HG02885 (cell line): ENCODE data around the gene MYMX.

Source experiments
- ATAC-seq: cut with Tn5 transposase; IDR thresholded peaks from one replicate; pipeline ENCODE4 v1.9.1; 2021; ENCODE audit warnings: mild to moderate bottlenecking; ENCODE audit not compliant: unreplicated experiment, poor library complexity

The MYMX gene

DNA sequence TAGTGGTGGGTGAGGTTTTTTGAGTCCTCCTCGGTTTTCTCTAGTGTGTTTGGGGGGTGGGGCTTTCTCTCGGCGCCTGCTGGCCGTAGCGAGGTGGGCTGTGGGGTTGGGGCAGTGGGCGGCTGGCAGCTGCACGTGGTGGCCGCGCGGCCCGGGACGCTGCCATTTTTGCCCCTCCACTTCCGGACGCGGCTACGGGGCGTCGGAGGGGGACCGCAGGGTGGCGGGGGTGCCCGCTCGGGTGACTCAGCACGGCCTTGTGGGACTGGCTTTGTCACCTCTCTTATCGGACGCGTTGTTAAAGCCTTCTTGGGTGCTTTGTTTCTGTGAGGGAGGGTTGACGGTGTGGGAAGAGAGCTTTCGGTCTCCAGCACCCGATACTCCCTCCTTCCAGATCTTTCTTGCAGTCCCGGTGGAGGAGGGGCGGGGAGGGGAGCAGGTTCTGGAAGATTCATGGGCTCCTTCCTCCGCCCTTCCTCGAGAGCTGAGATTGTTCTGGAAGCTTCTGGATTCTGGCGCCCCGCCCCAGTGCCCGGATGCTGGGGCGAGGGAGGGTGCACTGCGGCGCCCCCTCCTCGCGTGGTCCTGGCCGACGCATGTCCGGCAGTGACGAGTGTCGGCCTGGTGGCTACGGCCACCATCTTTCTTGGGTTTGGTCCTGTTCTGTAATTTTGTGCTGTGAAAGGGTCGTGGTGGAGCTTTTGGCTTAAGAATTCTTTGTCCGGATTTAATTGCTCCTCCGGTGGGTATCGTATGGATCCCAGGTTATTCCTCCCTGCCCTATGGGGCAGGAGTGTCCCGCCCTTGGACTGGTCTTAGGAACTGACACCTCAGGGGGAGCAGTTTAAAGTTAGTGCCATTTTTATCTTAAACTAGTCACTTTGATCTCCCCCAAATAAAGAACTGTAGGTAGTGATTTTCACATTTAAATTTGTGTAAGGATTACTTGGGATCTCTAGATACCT, 30.9 kb downstream of the MYMX start:
- peak; percentile 28 for ATAC-seq

- ATAC-seq = no peak
Measured at GRCh38 chr6:44248579-44248978, 31.9 kb downstream of the MYMX start.

DNA sequence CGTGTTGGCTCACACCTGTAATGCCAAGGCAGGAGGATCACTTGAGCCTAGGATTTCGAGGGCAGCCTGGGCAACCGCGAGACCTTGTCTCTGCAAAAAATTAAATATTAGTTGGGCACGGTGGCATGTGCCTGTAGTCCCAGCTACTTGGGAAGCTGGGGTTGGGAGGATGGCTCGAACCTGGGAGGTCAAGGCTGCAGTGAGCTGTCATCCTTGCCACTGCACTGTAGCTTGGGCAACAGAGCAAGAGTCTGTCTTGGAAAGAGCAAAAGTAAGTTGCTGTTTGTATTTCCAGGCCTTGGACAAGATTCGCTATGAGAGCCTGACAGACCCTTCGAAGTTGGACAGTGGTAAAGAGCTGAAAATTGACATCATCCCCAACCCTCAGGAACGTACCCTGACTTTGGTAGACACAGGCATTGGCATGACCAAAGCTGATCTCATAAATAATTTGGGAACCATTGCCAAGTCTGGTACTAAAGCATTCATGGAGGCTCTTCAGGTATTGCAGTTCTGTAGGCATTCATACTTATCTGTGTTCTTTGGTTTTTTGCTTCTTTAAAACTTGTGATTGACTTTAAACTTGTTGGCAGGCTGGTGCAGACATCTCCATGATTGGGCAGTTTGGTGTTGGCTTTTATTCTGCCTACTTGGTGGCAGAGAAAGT, 32.5 kb downstream of the MYMX start:
- ATAC-seq = no peak

GRCh38 chr6:44250067-44250717, 33.5 kb downstream of the MYMX start:
- ATAC-seq = no peak

DNA sequence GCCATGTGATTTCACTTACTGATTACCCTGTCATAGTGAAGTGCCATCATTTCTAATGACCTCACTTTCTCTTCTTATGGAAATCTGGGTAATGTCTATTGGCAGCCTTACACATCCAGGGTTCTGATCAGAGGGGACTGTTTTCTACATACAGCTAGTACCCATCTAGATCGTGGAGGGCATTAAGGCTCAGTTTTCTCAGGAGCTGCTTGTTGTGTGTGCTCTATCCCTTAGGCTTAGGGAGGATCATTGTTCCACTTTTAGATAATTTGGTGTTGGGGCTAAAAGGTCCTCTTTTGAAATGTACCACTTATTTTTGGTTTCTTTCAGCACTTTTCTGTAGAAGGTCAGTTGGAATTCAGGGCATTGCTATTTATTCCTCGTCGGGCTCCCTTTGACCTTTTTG, 34.0 kb downstream of the MYMX start:
- ATAC-seq = no peak

DNA sequence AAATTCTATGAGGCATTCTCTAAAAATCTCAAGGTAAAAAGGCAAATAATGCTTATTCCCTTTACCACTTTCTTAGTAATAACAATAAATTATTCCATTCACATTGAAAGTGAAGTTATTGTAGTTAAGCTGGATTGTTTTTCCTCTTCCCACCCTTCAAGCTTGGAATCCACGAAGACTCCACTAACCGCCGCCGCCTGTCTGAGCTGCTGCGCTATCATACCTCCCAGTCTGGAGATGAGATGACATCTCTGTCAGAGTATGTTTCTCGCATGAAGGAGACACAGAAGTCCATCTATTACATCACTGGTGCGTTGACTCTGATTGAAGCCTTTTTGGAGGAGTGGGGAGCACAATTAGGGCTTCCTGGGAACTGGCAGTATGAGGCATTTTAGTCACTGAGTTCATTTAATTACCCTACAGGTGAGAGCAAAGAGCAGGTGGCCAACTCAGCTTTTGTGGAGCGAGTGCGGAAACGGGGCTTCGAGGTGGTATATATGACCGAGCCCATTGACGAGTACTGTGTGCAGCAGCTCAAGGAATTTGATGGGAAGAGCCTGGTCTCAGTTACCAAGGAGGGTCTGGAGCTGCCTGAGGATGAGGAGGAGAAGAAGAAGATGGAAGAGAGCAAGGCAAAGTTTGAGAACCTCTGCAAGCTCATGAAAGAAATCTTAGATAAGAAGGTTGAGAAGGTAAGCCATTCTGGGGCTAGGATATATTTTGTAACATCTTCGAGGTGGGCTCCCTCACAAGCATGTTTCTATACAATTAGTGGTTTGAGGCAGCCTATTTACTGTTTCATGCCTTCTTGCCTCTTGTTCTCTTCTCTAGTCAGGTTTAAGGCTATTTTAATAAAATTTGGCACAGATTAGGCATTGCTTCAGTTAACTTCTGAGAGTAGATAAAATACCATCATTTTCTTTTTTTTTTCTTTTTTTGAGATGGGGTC, 35.1 kb downstream of the MYMX start:
- ATAC-seq = no peak

- no peak for ATAC-seq
Measured at GRCh38 chr6:44253307-44254101, 36.8 kb downstream of the MYMX start.

DNA sequence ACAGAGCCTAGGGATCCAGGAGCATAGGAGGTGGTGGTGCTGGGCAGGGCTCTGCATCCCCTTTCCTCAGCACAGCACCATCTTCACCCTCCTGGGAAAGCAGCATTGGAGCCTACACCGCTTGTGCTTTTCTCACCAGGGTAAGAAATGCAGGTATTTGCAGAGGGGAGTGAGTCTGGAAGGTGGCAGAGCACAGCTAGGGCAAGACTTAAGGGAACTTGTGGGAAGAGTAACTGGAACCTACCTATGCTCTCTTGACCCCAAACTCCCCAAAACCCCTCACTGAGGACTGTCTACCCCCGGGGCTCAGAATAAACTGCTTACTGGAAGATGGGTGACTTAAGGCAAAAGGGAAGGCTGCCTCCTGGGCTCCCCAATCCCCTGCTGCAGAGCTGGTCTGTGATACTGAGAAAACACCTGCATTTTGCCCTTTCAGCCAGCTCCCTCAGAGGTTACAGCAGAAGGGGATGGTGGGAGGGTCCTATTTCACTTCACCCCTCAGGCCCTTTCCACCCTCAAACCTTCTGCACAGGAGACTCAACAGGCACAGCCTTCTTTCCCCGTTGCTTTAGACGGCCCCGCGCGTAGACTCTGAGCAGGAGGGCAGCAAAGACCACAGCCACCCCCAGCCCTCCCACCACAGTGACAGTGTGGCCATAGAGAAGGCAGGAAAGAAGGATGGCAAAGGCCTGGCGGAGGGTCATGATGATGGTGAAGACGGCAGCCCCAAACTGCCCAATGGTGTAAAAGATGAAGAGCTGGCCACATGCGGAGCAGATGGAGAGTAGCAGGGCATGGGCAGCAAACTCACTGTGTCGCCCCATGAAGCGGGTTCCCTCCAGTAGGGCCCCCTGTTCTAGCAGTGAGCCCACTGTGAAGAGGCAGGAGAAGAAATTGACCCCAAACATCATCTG, 37.7 kb downstream of the MYMX start:
- no peak for ATAC-seq

- ATAC-seq = no peak
Measured at GRCh38 chr6:44255105-44255808, 38.5 kb downstream of the MYMX start.

DNA sequence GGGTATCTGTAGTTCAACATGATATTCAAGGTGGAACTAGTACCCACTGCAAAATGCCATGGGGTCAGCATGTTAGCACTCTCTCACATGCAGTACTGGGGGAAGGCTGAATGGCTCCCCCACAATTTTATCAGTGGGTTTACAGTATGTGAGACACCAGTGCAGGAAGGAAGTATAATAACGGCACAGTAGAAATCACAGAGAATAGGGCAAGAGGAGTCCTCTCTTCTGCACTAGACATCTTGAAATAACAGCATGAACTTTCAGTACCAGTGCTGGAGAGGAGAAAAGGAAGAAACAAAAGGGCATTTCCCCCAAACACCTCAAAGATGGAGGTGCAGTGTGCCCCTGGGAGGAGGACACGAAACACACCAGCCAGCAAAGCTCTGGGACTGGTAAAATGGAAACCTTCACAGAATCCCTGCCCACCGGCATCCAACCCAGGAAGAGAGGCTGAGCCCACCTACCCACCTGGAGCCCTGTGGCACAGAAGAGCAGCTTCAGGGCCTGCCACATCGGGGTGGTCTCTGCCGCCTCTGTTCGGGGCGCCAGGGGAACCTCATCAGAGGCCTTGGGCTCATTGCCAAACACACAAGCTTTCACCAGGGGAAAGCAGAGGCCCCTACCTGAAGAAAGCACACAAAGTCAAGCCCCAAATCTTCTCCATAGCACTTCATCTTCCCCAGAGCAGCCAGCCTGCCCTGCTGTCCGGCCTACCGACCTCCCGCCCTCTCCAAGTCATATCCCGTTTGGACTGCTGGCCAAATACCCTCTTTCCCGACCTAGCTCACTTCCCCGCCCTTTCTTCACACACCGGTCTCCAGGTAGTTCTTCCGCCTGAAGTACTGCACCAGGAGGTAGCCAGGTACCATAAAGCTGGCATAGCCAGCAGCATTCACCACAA, 39.4 kb downstream of the MYMX start:
- ATAC-seq = no peak

DNA sequence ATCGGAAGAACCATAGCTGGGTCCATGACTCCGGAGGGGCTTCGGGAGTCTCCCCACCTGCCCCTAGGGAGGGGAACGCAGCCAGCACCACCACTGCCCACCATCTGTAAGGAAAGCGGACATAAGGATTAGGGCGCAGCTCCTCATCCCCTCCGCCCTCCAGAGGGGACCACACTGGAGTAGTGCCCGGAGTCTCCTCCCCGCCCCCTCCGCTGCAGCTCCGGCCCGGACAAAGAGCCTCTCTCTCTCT, 40.0 kb downstream of the MYMX start:
- ATAC-seq = no peak

GRCh38 chr6:44257025-44257752, 40.5 kb downstream of the MYMX start, which contains the start of gene SLC35B2:
Gene SLC35B2 (minus strand): TSS chr6:44257528. CDS start chr6:44257410, 118 bp downstream.
- ATAC-seq = peak; percentile 54

DNA sequence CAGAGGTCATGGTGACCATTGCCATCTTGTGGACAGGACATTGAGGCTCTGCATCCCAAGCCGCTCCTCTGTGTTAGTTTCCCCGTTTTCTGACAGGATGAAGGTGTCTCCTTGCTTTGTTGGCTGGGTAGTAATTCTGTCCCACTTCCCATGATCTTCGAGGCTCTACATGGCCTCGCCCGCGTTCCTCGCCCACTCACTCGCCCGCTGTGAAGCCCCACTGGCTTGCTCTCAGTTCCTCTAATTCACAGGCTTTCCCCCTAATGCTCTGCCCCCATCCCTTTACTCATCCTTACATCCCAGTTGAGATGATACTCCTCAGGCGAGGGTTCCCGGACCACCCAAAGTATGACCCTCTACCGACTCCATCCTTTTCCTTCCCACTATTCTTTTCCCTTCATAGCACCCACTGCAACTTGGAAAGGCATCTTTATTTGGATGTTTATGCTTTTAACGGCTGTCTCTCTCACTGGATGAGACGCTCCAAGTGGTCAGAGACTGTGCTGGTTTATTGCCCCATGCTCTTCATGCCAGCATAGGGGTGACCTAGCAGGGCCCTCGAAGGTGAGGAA, 41.1 kb downstream of the MYMX start:
- peak; percentile 13 for ATAC-seq

DNA sequence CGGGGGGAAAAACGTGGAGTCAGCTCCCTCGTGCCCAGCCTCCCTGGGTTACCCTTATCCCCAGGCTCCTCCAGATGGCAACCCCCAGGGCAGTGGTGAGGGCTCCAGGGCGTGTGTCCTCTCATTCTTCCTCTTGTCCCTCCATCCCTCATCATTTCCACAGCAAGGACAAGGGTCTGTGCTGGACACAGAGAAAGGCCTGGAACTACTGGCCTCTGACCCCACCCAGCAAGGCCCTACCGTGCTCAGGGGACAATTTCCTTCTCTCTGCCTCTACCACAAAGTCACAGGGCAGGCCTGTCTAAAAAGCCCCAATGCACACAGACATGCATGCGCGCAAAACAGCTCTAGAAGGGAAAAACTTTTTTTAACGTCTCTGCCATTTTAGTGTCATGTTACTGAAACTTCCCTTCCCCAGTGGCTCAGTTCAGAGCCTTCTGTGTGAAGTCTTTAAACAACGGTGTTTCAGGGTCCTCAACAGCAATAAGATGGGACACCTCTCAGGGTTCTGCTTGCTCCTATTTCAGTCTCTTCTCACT, 41.7 kb downstream of the MYMX start:
- ATAC-seq = no peak

GRCh38 chr6:44258921-44259320, 42.2 kb downstream of the MYMX start:
- ATAC-seq = no peak

DNA sequence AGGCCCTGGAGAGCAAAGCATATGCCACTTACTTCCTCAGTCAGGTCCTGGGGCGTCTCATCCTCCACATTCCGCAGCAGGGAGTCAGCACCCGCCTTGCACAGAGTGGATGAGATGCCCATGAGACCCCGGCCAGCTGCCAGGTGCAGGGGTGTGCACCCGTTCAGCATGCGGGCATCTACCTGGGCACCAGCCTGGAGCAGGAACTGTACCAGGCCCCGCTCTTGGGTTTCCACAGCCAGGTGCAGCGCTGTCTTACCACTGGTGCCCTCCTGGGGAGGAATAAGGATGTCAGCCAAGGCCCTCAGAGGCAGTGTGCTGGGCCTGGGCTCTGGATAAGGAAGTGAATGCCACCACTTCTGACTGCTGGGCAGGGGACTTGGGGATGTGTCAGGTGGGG, 43.3 kb downstream of the MYMX start:
- no peak for ATAC-seq
